ENCODE measurements around the gene BAIAP2. TPM values are rescaled to one million over a fixed set of nuclear protein-coding genes. Genes with fewer than 3 reads are reported as not detected.

Gene BAIAP2
- total RNA-seq, 8 experiments from 2014 or later: 10.2 to 42.0 (median 28.6) TPM

- 100% methylated on average over 1 to 2 of the region's 11 CpGs; no CpG with 5 or more reads in 7 of the 10 experiments for WGBS, 10 experiments
- no peak overlapping the region for H3K4me3 ChIP-seq
- no peak overlapping the region for H3K27ac ChIP-seq
- no peak for ATAC-seq (replicated peaks in 6 of 8)
- peaks cover 52 to 53% of the 10 kb centered on the region in 2 donors for H3K4me1 ChIP-seq (replicated peaks in 1 of 2)
- in situ Hi-C loops (cut with MboI; ENCODE audit: low pct_unique_long_range_greater_than_20kb in 2 of 9, low sequenced_read_pairs in 9 of 9, unreplicated experiment in 9 of 9): no loop called here
These were observed 94.3 kb downstream of the BAIAP2 start for GRCh38 chr17:81129289-81129688.

- Histone ChIP-seq H3K4me1 (replicated peaks in 1 of 2) (peaks cover 52 to 53% of the 10 kb centered on the region in 2 donors), H3K27ac (no peak overlapping the region), H3K4me3 (no peak overlapping the region)
- 73 to 80% methylated on average over 1 to 5 of the region's 14 CpGs; no CpG with 5 or more reads in 8 of the 10 experiments for WGBS, 10 experiments
- ATAC-seq (replicated peaks in 6 of 8): no peak
- in situ Hi-C loops (cut with MboI; ENCODE audit: low pct_unique_long_range_greater_than_20kb in 2 of 9, low sequenced_read_pairs in 9 of 9, unreplicated experiment in 9 of 9): no loop called here
These were observed 94.9 kb downstream of the BAIAP2 start for GRCh38 chr17:81129711-81130367.

GRCh38 chr17:81130385-81131361, 95.7 kb downstream of the BAIAP2 start:
- no peak overlapping the region for H3K27ac ChIP-seq

GRCh38 chr17:81131486-81132196, 96.7 kb downstream of the BAIAP2 start:
- ATAC-seq (replicated peaks in 6 of 8): no peak
- H3K4me3 ChIP-seq: no peak overlapping the region
- in situ Hi-C loops (cut with MboI; ENCODE audit: low pct_unique_long_range_greater_than_20kb in 2 of 9, low sequenced_read_pairs in 9 of 9, unreplicated experiment in 9 of 9): no loop called here
- H3K27ac ChIP-seq: no peak overlapping the region
- H3K4me1 ChIP-seq (replicated peaks in 1 of 2): peaks cover 42 to 45% of the 10 kb centered on the region in 2 donors
- 20 to 100% (median 66%) methylated on average over 1 to 5 of the region's 14 CpGs; no CpG with 5 or more reads in 4 of the 10 experiments for WGBS, 10 experiments

More at GRCh38 chr17:81130385-81131361, 95.7 kb downstream of the BAIAP2 start:
- in situ Hi-C loops (cut with MboI; ENCODE audit: low pct_unique_long_range_greater_than_20kb in 2 of 9, low sequenced_read_pairs in 9 of 9, unreplicated experiment in 9 of 9): no loop called here
- Histone ChIP-seq H3K4me1 (replicated peaks in 1 of 2) (peaks cover 52 to 53% of the 10 kb centered on the region in 2 donors), H3K4me3 (no peak overlapping the region)
- ATAC-seq (replicated peaks in 6 of 8): peak in 4 of 8 experiments; percentile 1 to 15 (median 6)
- WGBS, 10 experiments: 89% methylated on average over 8 of the region's 41 CpGs; no CpG with 5 or more reads in 9 of the 10 experiments

- no peak for ATAC-seq (replicated peaks in 6 of 8)
- peaks cover 38 to 41% of the 10 kb centered on the region in 2 donors for H3K4me1 ChIP-seq (replicated peaks in 1 of 2)
- in situ Hi-C loops (cut with MboI; ENCODE audit: low pct_unique_long_range_greater_than_20kb in 2 of 9, low sequenced_read_pairs in 9 of 9, unreplicated experiment in 9 of 9): no loop called here
- no peak overlapping the region for H3K4me3 ChIP-seq
- H3K27ac ChIP-seq: no peak overlapping the region
- 80 to 100% (median 82%) methylated on average over 1 to 2 of the region's 11 CpGs; no CpG with 5 or more reads in 7 of the 10 experiments for WGBS, 10 experiments
These were observed 97.2 kb downstream of the BAIAP2 start for GRCh38 chr17:81132197-81132540.

- no peak overlapping the region for H3K27ac ChIP-seq
- ATAC-seq (replicated peaks in 6 of 8): no peak
- no peak overlapping the region for H3K4me3 ChIP-seq
- in situ Hi-C loops (cut with MboI; ENCODE audit: low pct_unique_long_range_greater_than_20kb in 2 of 9, low sequenced_read_pairs in 9 of 9, unreplicated experiment in 9 of 9): no loop called here
- WGBS, 10 experiments: 40 to 100% (median 82%) methylated on average over 1 to 6 of the region's 22 CpGs; no CpG with 5 or more reads in 4 of the 10 experiments
- H3K4me1 ChIP-seq (replicated peaks in 1 of 2): peaks cover 29 to 33% of the 10 kb centered on the region in 2 donors
These were observed 98.1 kb downstream of the BAIAP2 start for GRCh38 chr17:81132770-81133723.

- 60 to 100% (median 83%) methylated on average over 1 to 5 of the region's 28 CpGs; no CpG with 5 or more reads in 5 of the 10 experiments for WGBS, 10 experiments
- no peak overlapping the region for H3K27ac ChIP-seq
- H3K4me1 ChIP-seq (replicated peaks in 1 of 2): peaks cover 28 to 31% of the 10 kb centered on the region in 2 donors
- peak in 1 of 8 experiments; percentile 11 for ATAC-seq (replicated peaks in 6 of 8)
- H3K4me3 ChIP-seq: no peak overlapping the region
- in situ Hi-C loops (cut with MboI; ENCODE audit: low pct_unique_long_range_greater_than_20kb in 2 of 9, low sequenced_read_pairs in 9 of 9, unreplicated experiment in 9 of 9): no loop called here
These were observed 99.3 kb downstream of the BAIAP2 start for GRCh38 chr17:81134064-81134781.

GRCh38 chr17:81135505-81136278, 100.7 kb downstream of the BAIAP2 start:
- H3K4me3 ChIP-seq: no peak overlapping the region
- H3K4me1 ChIP-seq (replicated peaks in 1 of 2): peaks cover 18 to 23% of the 10 kb centered on the region in 2 donors
- WGBS, 10 experiments: 25 to 100% (median 87%) methylated on average over 2 to 9 of the region's 28 CpGs; no CpG with 5 or more reads in 5 of the 10 experiments
- in situ Hi-C loops (cut with MboI; ENCODE audit: low pct_unique_long_range_greater_than_20kb in 2 of 9, low sequenced_read_pairs in 9 of 9, unreplicated experiment in 9 of 9): no loop called here
- H3K27ac ChIP-seq: no peak overlapping the region
- ATAC-seq (replicated peaks in 6 of 8): peak in 4 of 8 experiments; percentile 18 to 82 (median 63)

GRCh38 chr17:81136366-81136765, 101.4 kb downstream of the BAIAP2 start:
- H3K27ac ChIP-seq: no peak overlapping the region
- in situ Hi-C loops (cut with MboI; ENCODE audit: low pct_unique_long_range_greater_than_20kb in 2 of 9, low sequenced_read_pairs in 9 of 9, unreplicated experiment in 9 of 9): no loop called here
- 67% methylated on average over 2 of the region's 8 CpGs; no CpG with 5 or more reads in 9 of the 10 experiments for WGBS, 10 experiments
- peaks cover 15 to 19% of the 10 kb centered on the region in 2 donors for H3K4me1 ChIP-seq (replicated peaks in 1 of 2)
- no peak overlapping the region for H3K4me3 ChIP-seq
- no peak for ATAC-seq (replicated peaks in 6 of 8)

GRCh38 chr17:81137248-81137647, 102.3 kb downstream of the BAIAP2 start:
- ATAC-seq (replicated peaks in 6 of 8): no peak
- H3K27ac ChIP-seq: no peak overlapping the region
- WGBS, 10 experiments: 65 to 100% (median 90%) methylated on average over 2 to 4 of the region's 13 CpGs; no CpG with 5 or more reads in 7 of the 10 experiments
- no peak overlapping the region for H3K4me3 ChIP-seq
- in situ Hi-C loops (cut with MboI; ENCODE audit: low pct_unique_long_range_greater_than_20kb in 2 of 9, low sequenced_read_pairs in 9 of 9, unreplicated experiment in 9 of 9): no loop called here
- H3K4me1 ChIP-seq (replicated peaks in 1 of 2): peaks cover 12 to 15% of the 10 kb centered on the region in 2 donors

- in situ Hi-C loops (cut with MboI; ENCODE audit: low pct_unique_long_range_greater_than_20kb in 2 of 9, low sequenced_read_pairs in 9 of 9, unreplicated experiment in 9 of 9): no loop called here
- 70 to 93% (median 86%) methylated on average over 2 to 10 of the region's 15 CpGs; no CpG with 5 or more reads in 6 of the 10 experiments for WGBS, 10 experiments
- H3K4me3 ChIP-seq: no peak overlapping the region
- no peak overlapping the region for H3K27ac ChIP-seq
- H3K4me1 ChIP-seq (replicated peaks in 1 of 2): peaks cover 7 to 15% of the 10 kb centered on the region in 2 donors
- no peak for ATAC-seq (replicated peaks in 6 of 8)
These were observed 103.1 kb downstream of the BAIAP2 start for GRCh38 chr17:81138083-81138482.

Data from motor neuron (in vitro differentiated cells).